ENCODE data around the gene CRAT. TPM values are rescaled to one million over a fixed set of nuclear protein-coding genes. Genes with fewer than 3 reads are reported as not detected.
A peak's percentile ranks its signal among the peaks of the same experiment; 100 is the strongest.

The CRAT gene
- polyA plus RNA-seq (2013, experiment 1 of 2): 22.6 TPM
- 22.5 TPM for polyA plus RNA-seq (2013, experiment 2 of 2)

GRCh38 chr9:129110740-129111527 is at the start of gene CRAT, which contains the start of gene PTPA:
Gene CRAT, minus strand, starts transcription at chr9:129110793. Its CDS starts 284 bp downstream, at chr9:129110509.
Gene PTPA, plus strand, starts transcription at chr9:129111415. Its CDS starts 186 bp downstream, at chr9:129111601.
- peak within 1 kb of the TSS; percentile 23 to 45 for H3K23ac ChIP-seq (ENCODE audit: low read length in 2 of 2)
- H2BK120ac ChIP-seq (ENCODE audit: low read depth, low read length): peak within 1 kb of the TSS; percentile 45
- peak within 1 kb of the TSS; percentile 85 for H4K8ac ChIP-seq (ENCODE audit: low read length)
- peak within 1 kb of the TSS; percentile 93 for H3K9ac ChIP-seq (ENCODE audit: low read length)
- peak within 1 kb of the TSS; percentile 81 to 99 for H3K4me3 ChIP-seq (ENCODE audit: insufficient read depth in 1 of 2, low read depth in 1 of 2, low read length in 2 of 2)
- peak within 1 kb of the TSS; percentile 88 for H2BK5ac ChIP-seq (ENCODE audit: low read depth, low read length, poor library complexity, severe bottlenecking)
- peak within 1 kb of the TSS; percentile 89 to 96 for H3K18ac ChIP-seq (ENCODE audit: low read depth in 1 of 2, low read length in 2 of 2)
- peak; percentile 94 for DNase-seq
- H3K14ac ChIP-seq (ENCODE audit: low read length in 2 of 2): peak within 1 kb of the TSS in 1 of 2 experiments; percentile 92
- peak within 1 kb of the TSS; percentile 81 to 92 for H3K4ac ChIP-seq (ENCODE audit: low read depth in 1 of 2, low read length in 2 of 2)
- WGBS: under 1% methylated on average over 56 of the region's 77 CpGs
- H3K79me1 ChIP-seq (replicated peaks; ENCODE audit: low read length, poor library complexity, severe bottlenecking): peaks cover 28% of the 10 kb centered on the region
- no peaks in the 10 kb centered on the region for H3K9me3 ChIP-seq (ENCODE audit: control insufficient read depth, low read length)
- no peaks in the 10 kb centered on the region for H3K27me3 ChIP-seq (ENCODE audit: control insufficient read depth in 1 of 2, insufficient read depth in 1 of 2, low read length in 2 of 2)
- peak within 1 kb of the TSS; percentile 97 for H3K27ac ChIP-seq (ENCODE audit: low read length, poor library complexity, severe bottlenecking)
- peak within 1 kb of the TSS; percentile 44 for H2BK15ac ChIP-seq (ENCODE audit: low read depth, poor library complexity, severe bottlenecking)
- H4K91ac ChIP-seq (ENCODE audit: low read length): peak within 1 kb of the TSS; percentile 40
- H3K4me2 ChIP-seq (ENCODE audit: low read length, poor library complexity, severe bottlenecking): peak within 1 kb of the TSS; percentile 96
- peaks cover 27 to 31% of the 10 kb centered on the region in 2 experiments for H3K36me3 ChIP-seq (ENCODE audit: control insufficient read depth in 1 of 2, insufficient read depth in 2 of 2, low read depth in 1 of 2, low read length in 2 of 2)
- H2AK5ac ChIP-seq (ENCODE audit: low read length, severe bottlenecking): peak within 1 kb of the TSS; percentile 88
- H2AFZ ChIP-seq (ENCODE audit: low read depth, low read length): peak within 1 kb of the TSS; percentile 85
- peaks cover 16% of the 10 kb centered on the region for H3K4me1 ChIP-seq (ENCODE audit: control insufficient read depth, insufficient read depth, low read depth, low read length)
- peak within 1 kb of the TSS; percentile 7 to 57 for H2BK12ac ChIP-seq (ENCODE audit: low read length in 2 of 2)

- Histone ChIP-seq H3K14ac (ENCODE audit: low read length in 2 of 2) (no peak overlapping the region), H3K36me3 (ENCODE audit: control insufficient read depth in 1 of 2, insufficient read depth in 2 of 2, low read depth in 1 of 2, low read length in 2 of 2) (peaks cover 29 to 74% of the 10 kb centered on the region in 2 experiments), H3K27ac (ENCODE audit: low read length, poor library complexity, severe bottlenecking) (no peak overlapping the region), H2BK15ac (ENCODE audit: low read depth, poor library complexity, severe bottlenecking) (no peak overlapping the region), H3K23ac (ENCODE audit: low read length in 2 of 2) (no peak overlapping the region), H2BK5ac (ENCODE audit: low read depth, low read length, poor library complexity, severe bottlenecking) (no peak overlapping the region), H3K4ac (ENCODE audit: low read depth in 1 of 2, low read length in 2 of 2) (no peak overlapping the region), H2AFZ (ENCODE audit: low read depth, low read length) (no peak overlapping the region), H4K91ac (ENCODE audit: low read length) (no peak overlapping the region), H3K4me3 (ENCODE audit: insufficient read depth in 1 of 2, low read depth in 1 of 2, low read length in 2 of 2) (no peak overlapping the region), H2AK5ac (ENCODE audit: low read length, severe bottlenecking) (no peak overlapping the region), H4K8ac (ENCODE audit: low read length) (no peak overlapping the region), H3K27me3 (ENCODE audit: control insufficient read depth in 1 of 2, insufficient read depth in 1 of 2, low read length in 2 of 2) (no peaks in the 10 kb centered on the region), H2BK12ac (ENCODE audit: low read length in 2 of 2) (no peak overlapping the region), H3K4me1 (ENCODE audit: control insufficient read depth, insufficient read depth, low read depth, low read length) (peaks cover 3% of the 10 kb centered on the region), H2BK120ac (ENCODE audit: low read depth, low read length) (no peak overlapping the region), H3K9me3 (ENCODE audit: control insufficient read depth, low read length) (no peaks in the 10 kb centered on the region), H3K9ac (ENCODE audit: low read length) (no peak overlapping the region), H3K79me1 (replicated peaks; ENCODE audit: low read length, poor library complexity, severe bottlenecking) (peaks cover 18% of the 10 kb centered on the region), H3K4me2 (ENCODE audit: low read length, poor library complexity, severe bottlenecking) (no peak overlapping the region), H3K18ac (ENCODE audit: low read depth in 1 of 2, low read length in 2 of 2) (no peak overlapping the region)
- 96% methylated on average over 10 of the region's 10 CpGs for WGBS
- no peak for DNase-seq
Observed at GRCh38 chr9:129156163-129156562, 45.6 kb upstream of the CRAT start.

GRCh38 chr9:129154866-129155477 is 44.4 kb upstream of the CRAT start:
- no peak overlapping the region for H3K9ac ChIP-seq (ENCODE audit: low read length)
- no peak overlapping the region for H3K4me3 ChIP-seq (ENCODE audit: insufficient read depth in 1 of 2, low read depth in 1 of 2, low read length in 2 of 2)
- no peak overlapping the region for H2AFZ ChIP-seq (ENCODE audit: low read depth, low read length)
- H4K8ac ChIP-seq (ENCODE audit: low read length): no peak overlapping the region
- no peak overlapping the region for H3K4me2 ChIP-seq (ENCODE audit: low read length, poor library complexity, severe bottlenecking)
- H3K36me3 ChIP-seq (ENCODE audit: control insufficient read depth in 1 of 2, insufficient read depth in 2 of 2, low read depth in 1 of 2, low read length in 2 of 2): peaks cover 31 to 82% of the 10 kb centered on the region in 2 experiments
- no peak overlapping the region for H2BK5ac ChIP-seq (ENCODE audit: low read depth, low read length, poor library complexity, severe bottlenecking)
- H2BK12ac ChIP-seq (ENCODE audit: low read length in 2 of 2): no peak overlapping the region
- no peak overlapping the region for H2AK5ac ChIP-seq (ENCODE audit: low read length, severe bottlenecking)
- H3K79me1 ChIP-seq (replicated peaks; ENCODE audit: low read length, poor library complexity, severe bottlenecking): peaks cover 25% of the 10 kb centered on the region
- H3K18ac ChIP-seq (ENCODE audit: low read depth in 1 of 2, low read length in 2 of 2): no peak overlapping the region
- no peaks in the 10 kb centered on the region for H3K27me3 ChIP-seq (ENCODE audit: control insufficient read depth in 1 of 2, insufficient read depth in 1 of 2, low read length in 2 of 2)
- H3K4me1 ChIP-seq (ENCODE audit: control insufficient read depth, insufficient read depth, low read depth, low read length): peaks cover 3% of the 10 kb centered on the region
- no peak overlapping the region for H3K14ac ChIP-seq (ENCODE audit: low read length in 2 of 2)
- 97% methylated on average over 16 of the region's 16 CpGs for WGBS
- no peak overlapping the region for H4K91ac ChIP-seq (ENCODE audit: low read length)
- no peak overlapping the region for H2BK120ac ChIP-seq (ENCODE audit: low read depth, low read length)
- no peak for DNase-seq
- no peak overlapping the region for H2BK15ac ChIP-seq (ENCODE audit: low read depth, poor library complexity, severe bottlenecking)
- H3K27ac ChIP-seq (ENCODE audit: low read length, poor library complexity, severe bottlenecking): no peak overlapping the region
- no peak overlapping the region for H3K23ac ChIP-seq (ENCODE audit: low read length in 2 of 2)
- no peaks in the 10 kb centered on the region for H3K9me3 ChIP-seq (ENCODE audit: control insufficient read depth, low read length)
- H3K4ac ChIP-seq (ENCODE audit: low read depth in 1 of 2, low read length in 2 of 2): no peak overlapping the region

DNA sequence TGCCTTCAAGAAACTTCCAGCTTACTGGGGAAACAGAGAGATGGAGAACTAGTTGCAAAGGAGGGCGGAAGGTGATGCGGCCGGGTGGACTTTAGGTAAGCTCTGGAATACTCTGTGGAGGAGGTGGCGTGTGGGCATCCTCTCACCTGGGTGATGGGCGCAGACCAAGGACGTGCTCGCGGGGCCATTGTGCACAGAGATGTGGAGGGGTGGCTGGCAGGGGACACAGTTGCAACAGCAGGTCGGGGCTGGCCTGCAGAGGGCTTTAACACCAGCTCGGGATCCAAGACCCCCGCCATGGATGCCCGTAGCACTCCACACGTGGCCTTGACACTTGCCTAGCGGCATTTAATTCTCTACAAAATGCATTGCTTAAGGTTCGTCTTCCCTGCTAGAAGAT is 40.9 kb upstream of the CRAT start:
- DNase-seq: no peak
- no peak overlapping the region for H2AFZ ChIP-seq (ENCODE audit: low read depth, low read length)
- 96% methylated on average over 15 of the region's 15 CpGs for WGBS
- H3K9me3 ChIP-seq (ENCODE audit: control insufficient read depth, low read length): no peaks in the 10 kb centered on the region
- H3K14ac ChIP-seq (ENCODE audit: low read length in 2 of 2): no peak overlapping the region
- no peak overlapping the region for H3K23ac ChIP-seq (ENCODE audit: low read length in 2 of 2)
- no peak overlapping the region for H2BK12ac ChIP-seq (ENCODE audit: low read length in 2 of 2)
- no peak overlapping the region for H4K8ac ChIP-seq (ENCODE audit: low read length)
- H3K36me3 ChIP-seq (ENCODE audit: control insufficient read depth in 1 of 2, insufficient read depth in 2 of 2, low read depth in 1 of 2, low read length in 2 of 2): peaks cover 49 to 94% of the 10 kb centered on the region in 2 experiments
- H3K9ac ChIP-seq (ENCODE audit: low read length): no peak overlapping the region
- H3K4me1 ChIP-seq (ENCODE audit: control insufficient read depth, insufficient read depth, low read depth, low read length): peaks cover 26% of the 10 kb centered on the region
- H3K79me1 ChIP-seq (replicated peaks; ENCODE audit: low read length, poor library complexity, severe bottlenecking): peaks cover 49% of the 10 kb centered on the region
- H2BK120ac ChIP-seq (ENCODE audit: low read depth, low read length): no peak overlapping the region
- no peak overlapping the region for H3K4ac ChIP-seq (ENCODE audit: low read depth in 1 of 2, low read length in 2 of 2)
- no peak overlapping the region for H3K18ac ChIP-seq (ENCODE audit: low read depth in 1 of 2, low read length in 2 of 2)
- no peak overlapping the region for H4K91ac ChIP-seq (ENCODE audit: low read length)
- H3K4me2 ChIP-seq (ENCODE audit: low read length, poor library complexity, severe bottlenecking): no peak overlapping the region
- H2BK15ac ChIP-seq (ENCODE audit: low read depth, poor library complexity, severe bottlenecking): no peak overlapping the region
- no peaks in the 10 kb centered on the region for H3K27me3 ChIP-seq (ENCODE audit: control insufficient read depth in 1 of 2, insufficient read depth in 1 of 2, low read length in 2 of 2)
- H2BK5ac ChIP-seq (ENCODE audit: low read depth, low read length, poor library complexity, severe bottlenecking): no peak overlapping the region
- no peak overlapping the region for H2AK5ac ChIP-seq (ENCODE audit: low read length, severe bottlenecking)
- H3K4me3 ChIP-seq (ENCODE audit: insufficient read depth in 1 of 2, low read depth in 1 of 2, low read length in 2 of 2): no peak overlapping the region
- H3K27ac ChIP-seq (ENCODE audit: low read length, poor library complexity, severe bottlenecking): no peak overlapping the region
